AG04449 (cell line): ENCODE data around the gene ZNF185.

Source experiments
- CTCF ChIA-PET: fragments of 350-600 bp; formaldehyde crosslinking; extraction: SDS; loops from one replicate; lab custom pipeline; 2021; ENCODE audit warnings: antibody characterized with exemption; lab: Yijun Ruan, JAX
- POLR2A ChIA-PET: fragments of 400-600, 350-600 bp; formaldehyde crosslinking; extraction: SDS; loops from one replicate; lab custom pipeline; 2020; ENCODE audit warnings: antibody characterized with exemption, inconsistent platforms; lab: Yijun Ruan, JAX
- DNase-seq: peaks from one replicate; pipeline ENCODE4 v3.0.0-alpha.2; 2010; ENCODE audit warnings: low read depth, low spot score
- H3K4me3 ChIP-seq: 2 replicates; pipeline ENCODE4 v1.5.1; 2011; ENCODE audit warnings: low read depth, mild to moderate bottlenecking, control low read depth, low read length
- TF ChIP-seq, protein P1 (sequence below): IDR thresholded peaks from one replicate; pipeline ENCODE4 v1.5.1; 2011; ENCODE audit warnings: mild to moderate bottlenecking, moderate library complexity, low read length, control low read depth, inconsistent platforms; ENCODE audit not compliant: insufficient read depth; ENCODE audit errors: missing control alignments

Gene ZNF185

DNA sequence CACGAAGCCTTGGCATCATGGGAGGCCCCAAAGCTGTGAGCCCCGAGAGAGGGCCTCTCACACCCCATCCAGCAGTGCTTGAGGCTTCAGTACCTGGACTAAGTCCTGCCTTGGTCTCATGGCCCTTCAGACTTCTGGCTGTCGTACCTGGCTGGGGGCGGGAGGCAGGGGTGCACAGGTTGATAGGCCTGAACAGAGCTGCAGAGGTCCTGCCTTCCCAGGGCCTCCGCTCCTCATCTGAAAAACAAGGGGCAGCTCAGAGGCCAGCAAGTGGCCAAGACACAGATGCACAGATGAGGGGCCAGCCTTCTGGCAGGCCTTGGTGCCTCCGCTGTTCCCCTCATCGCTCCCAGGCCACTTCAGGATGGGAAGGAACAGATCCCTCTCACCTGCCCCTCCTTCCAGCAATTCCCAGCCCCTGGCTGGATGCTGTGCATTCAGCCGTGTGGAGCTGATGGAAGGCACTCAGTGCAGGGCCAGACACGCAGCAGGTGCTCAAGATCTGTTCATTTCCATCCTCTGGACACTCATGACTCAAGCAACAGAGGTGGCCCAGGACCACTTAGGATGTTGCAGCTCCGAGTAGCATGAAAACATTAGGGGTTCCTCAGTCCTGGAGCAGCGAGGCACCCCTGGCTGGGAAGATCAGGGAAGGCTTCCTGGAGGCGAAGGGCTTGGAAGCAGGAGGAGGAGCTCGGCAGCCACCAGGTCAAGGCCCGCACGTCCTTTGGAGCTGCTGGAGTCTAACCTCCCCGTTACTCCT, 1.4 kb downstream of the ZNF185 start:
- ChIA-PET CTCF (interaction anchor here (1.7 kb wide), 1 partner anchor 15 kb away, joined by 5 read pairs; no protein-coding TSS in a partner anchor), POLR2A (no interaction called here)
- H3K4me3 ChIP-seq, result no peak overlapping the region
- no peak for DNase-seq
- TF ChIP-seq, protein P1, sequence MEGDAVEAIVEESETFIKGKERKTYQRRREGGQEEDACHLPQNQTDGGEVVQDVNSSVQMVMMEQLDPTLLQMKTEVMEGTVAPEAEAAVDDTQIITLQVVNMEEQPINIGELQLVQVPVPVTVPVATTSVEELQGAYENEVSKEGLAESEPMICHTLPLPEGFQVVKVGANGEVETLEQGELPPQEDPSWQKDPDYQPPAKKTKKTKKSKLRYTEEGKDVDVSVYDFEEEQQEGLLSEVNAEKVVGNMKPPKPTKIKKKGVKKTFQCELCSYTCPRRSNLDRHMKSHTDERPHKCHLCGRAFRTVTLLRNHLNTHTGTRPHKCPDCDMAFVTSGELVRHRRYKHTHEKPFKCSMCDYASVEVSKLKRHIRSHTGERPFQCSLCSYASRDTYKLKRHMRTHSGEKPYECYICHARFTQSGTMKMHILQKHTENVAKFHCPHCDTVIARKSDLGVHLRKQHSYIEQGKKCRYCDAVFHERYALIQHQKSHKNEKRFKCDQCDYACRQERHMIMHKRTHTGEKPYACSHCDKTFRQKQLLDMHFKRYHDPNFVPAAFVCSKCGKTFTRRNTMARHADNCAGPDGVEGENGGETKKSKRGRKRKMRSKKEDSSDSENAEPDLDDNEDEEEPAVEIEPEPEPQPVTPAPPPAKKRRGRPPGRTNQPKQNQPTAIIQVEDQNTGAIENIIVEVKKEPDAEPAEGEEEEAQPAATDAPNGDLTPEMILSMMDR, result no peak

DNA sequence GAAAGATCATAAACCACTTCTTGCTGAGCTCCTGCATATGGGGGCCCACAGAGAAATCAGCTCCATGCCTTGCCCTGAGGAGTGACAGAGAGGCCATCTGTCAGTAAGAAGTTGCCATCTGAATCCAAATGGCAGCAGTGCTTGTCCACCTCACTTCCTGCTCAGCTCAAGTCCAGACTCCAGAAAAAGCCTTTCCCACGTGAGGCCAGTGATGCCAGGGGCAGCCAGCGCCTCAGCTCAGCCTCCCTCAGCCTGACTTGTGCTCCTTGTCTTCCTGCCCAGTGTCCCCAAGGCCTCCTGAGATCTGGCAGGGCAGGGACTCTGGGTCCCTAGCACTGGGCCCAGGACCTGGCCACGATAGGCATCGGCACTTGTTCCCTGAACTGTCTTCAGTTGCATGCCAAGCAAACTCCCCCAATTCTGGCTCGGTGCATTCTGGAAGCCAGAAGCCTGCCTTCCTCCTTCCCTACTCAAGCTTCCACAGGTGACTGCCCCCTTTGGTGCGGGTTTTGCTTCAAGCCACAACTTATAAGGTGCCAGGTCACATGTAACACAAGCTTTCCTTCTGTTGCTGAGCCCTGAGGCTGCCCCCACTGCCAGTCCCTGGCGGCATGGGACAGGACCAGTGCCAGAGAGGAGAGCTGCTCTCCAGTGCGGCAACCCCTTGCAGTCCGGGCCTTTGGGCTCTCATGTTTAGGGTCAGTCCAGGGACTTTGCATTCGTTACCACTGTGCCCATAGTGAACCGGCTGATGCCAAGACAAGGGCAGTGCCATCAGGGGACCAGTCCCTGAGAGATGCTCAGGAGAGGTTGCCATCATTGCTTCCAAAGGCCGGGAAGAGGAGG, 2.2 kb downstream of the ZNF185 start:
- no peak overlapping the region for H3K4me3 ChIP-seq
- POLR2A ChIA-PET, result no interaction called here
- TF ChIP-seq, protein P1, result no peak
- no peak for DNase-seq
- CTCF ChIA-PET, result interaction anchor here (1.7 kb wide), 2 partner anchors 14 to 26 kb away, joined by 5 read pairs; no protein-coding TSS in a partner anchor

DNA sequence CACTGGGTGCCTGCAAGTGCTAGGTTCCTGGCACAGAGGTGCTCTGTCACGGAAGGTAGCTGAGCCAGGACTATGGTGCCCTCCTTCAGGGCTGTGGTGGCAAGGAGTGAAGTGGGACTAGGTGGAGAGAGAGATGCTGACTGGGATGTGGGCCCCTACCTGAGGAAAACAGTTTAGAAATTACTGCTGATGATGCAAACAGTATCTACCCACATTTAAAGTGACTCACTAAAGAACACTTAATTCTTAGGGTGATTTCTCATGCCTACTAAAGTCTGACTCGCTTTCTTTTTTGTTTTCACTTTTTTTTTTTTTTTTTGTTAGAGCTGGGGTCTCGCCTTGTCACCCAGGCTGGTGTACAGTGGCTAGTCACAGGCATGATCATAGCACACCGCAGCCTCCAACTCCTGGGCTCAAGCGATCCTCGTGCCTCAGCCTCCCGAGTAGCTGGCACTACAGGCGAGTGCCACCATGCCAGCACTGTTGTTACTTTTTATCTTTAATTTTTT, 3.1 kb downstream of the ZNF185 start:
- DNase-seq, result no peak
- ChIA-PET POLR2A (no interaction called here), CTCF (interaction anchor here (1.7 kb wide), 1 partner anchor 25 kb away, joined by 5 read pairs; no protein-coding TSS in a partner anchor)
- TF ChIP-seq, protein P1, result no peak
- no peak overlapping the region for H3K4me3 ChIP-seq

DNA sequence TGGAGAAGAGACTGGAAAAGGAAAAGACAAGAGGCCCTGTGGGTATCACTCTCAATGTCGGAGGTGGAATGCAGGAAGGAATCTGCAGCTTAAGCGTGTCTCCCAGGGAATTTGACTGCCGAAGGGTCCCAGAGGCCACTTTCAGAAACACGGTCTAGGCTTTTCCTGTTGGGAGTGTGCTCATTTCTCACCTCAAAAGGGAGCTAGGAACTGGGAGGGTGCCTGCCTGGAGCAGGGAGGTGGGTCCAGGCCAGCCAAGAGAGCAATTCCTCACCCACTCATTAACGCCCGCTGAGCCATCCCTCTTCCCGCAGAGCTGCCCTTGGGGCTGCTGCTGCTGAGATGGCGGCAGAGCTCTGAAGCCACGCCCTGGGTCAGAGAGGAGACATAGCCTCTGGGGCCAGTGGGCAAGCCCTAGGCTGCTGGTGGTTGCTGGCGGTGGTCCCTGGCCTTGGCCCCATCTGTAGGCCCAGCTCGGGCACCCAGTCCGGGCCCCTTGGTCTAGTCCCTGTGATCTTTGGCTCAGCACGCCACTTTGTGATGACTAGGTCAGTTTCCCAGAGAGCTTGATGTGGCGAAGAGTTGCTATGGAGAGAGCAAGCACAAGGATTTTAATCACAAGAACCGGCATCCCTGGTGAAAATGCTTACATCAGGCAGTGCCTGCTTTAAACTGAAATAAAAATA, 4.1 kb downstream of the ZNF185 start:
- TF ChIP-seq, protein P1, result no peak
- no peak overlapping the region for H3K4me3 ChIP-seq
- DNase-seq, result no peak
- ChIA-PET CTCF (interaction anchor here (1.0 kb wide), 1 partner anchor 24 kb away, joined by 3 read pairs; no protein-coding TSS in a partner anchor), POLR2A (no interaction called here)

DNA sequence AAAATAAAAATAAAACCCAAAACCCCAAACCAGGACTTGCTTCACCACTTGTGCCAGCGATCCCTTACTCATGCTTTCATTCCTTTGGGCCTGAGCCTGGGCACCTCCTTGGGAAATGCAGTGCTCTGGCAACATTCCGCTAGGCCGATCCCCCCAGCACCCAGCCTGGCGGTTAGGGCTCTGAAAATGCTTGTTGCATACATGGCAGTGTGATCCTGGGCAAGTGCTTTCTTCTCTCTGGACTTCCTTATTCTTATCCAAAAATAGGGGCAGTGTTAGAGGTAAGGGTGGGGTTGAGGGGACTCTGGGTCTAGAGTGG, 4.6 kb downstream of the ZNF185 start:
- DNase-seq, result no peak
- H3K4me3 ChIP-seq, result no peak overlapping the region
- ChIA-PET POLR2A (no interaction called here), CTCF (interaction anchor here (1.0 kb wide), 1 partner anchor 24 kb away, joined by 3 read pairs; no protein-coding TSS in a partner anchor)
- TF ChIP-seq, protein P1, result no peak
